HepG2 (cell line): Measurements from ENCODE around the gene SMAD3. TPM values are rescaled to one million over a fixed set of nuclear protein-coding genes. Genes with fewer than 3 reads are reported as not detected.

Experiments used
- ARID5B ChIP-seq: IDR thresholded peaks from 2 replicates; pipeline ENCODE4 v1.4.0; 2020; ENCODE audit warnings: mild to moderate bottlenecking, missing genetic modification reagents
- CBX1 ChIP-seq: IDR thresholded peaks from one replicate; pipeline ENCODE4 v1.6.1; 2016; ENCODE audit warnings: antibody characterized with exemption, low read depth
- CEBPB ChIP-seq: IDR thresholded peaks from 2 replicates; pipeline ENCODE4 v1.6.1; 2011; ENCODE audit warnings: low read depth, low read length, improper control_type of control experiment, borderline replicate concordance
- EP300 ChIP-seq, 3 experiments: sonication (generic) in 1 of 3; formaldehyde crosslinking in 1 of 3; IDR thresholded peaks; 2 replicates each; pipeline versions ENCODE4 v1.5.1 to v1.6.1; 2011 to 2020; ENCODE audit warnings: low read depth in 2 of 3, low read length in 2 of 3, borderline replicate concordance in 1 of 3, improper control_type of control experiment in 1 of 3, mild to moderate bottlenecking in 1 of 3, missing genetic modification reagents in 1 of 3, moderate library complexity in 1 of 3
- FOXP1 ChIP-seq, 2 experiments: fragments of 450-650 bp in 1 of 2; IDR thresholded peaks; 2 replicates each; pipeline ENCODE4 v1.6.1; 2017 to 2018; ENCODE audit warnings: antibody characterized with exemption in 1 of 2
- HIVEP1 ChIP-seq: sonication (generic); formaldehyde crosslinking; IDR thresholded peaks from 2 replicates; pipeline ENCODE4 v1.4.0; 2020; ENCODE audit warnings: mild to moderate bottlenecking, missing genetic modification reagents
- HOMEZ ChIP-seq: IDR thresholded peaks from 2 replicates; pipeline ENCODE4 v1.6.1; 2016; ENCODE audit warnings: low read depth
- KDM4B ChIP-seq: sonication (generic); formaldehyde crosslinking; IDR thresholded peaks from 2 replicates; pipeline ENCODE4 v1.4.0; 2020; ENCODE audit warnings: missing genetic modification reagents
- KLF16 ChIP-seq, 2 experiments: sonication (generic) in 1 of 2; formaldehyde crosslinking in 1 of 2; IDR thresholded peaks; 2 replicates each; pipeline versions ENCODE4 v1.6.1 to v1.8.0; 2016 to 2023; ENCODE audit warnings: missing genetic modification reagents in 2 of 2, missing compliant biosample characterization in 1 of 2
- MAFK ChIP-seq, 2 experiments: IDR thresholded peaks in 1 of 2; conservative IDR thresholded peaks in 1 of 2; 2 replicates each; pipeline ENCODE4 v1.6.1; 2011; ENCODE audit warnings: improper control_type of control experiment in 2 of 2, low read length in 2 of 2
- MBNL3 ChIP-seq: fragments of 250-450 bp; sonication (Bioruptor Pico); conservative IDR thresholded peaks from 2 replicates; pipeline ENCODE4 v1.8.0; 2022; ENCODE audit warnings: mild to moderate bottlenecking, inconsistent platforms
- REPIN1 ChIP-seq: sonication (generic); formaldehyde crosslinking; IDR thresholded peaks from 2 replicates; pipeline ENCODE4 v1.8.0; 2022; ENCODE audit warnings: missing genetic modification reagents, low read depth, mild to moderate bottlenecking, borderline replicate concordance
- RFX5 ChIP-seq: IDR thresholded peaks from 2 replicates; pipeline ENCODE4 v1.6.1; 2011; ENCODE audit warnings: low read depth, low read length, improper control_type of control experiment
- TARDBP ChIP-seq: sonication (generic); formaldehyde crosslinking; IDR thresholded peaks from 2 replicates; pipeline ENCODE4 v1.8.0; 2022; ENCODE audit warnings: mild to moderate bottlenecking, missing genetic modification reagents
- XBP1 ChIP-seq: sonication (generic); formaldehyde crosslinking; IDR thresholded peaks from 2 replicates; pipeline ENCODE4 v1.5.0; 2020; ENCODE audit warnings: missing genetic modification reagents
- ZFYVE20 ChIP-seq: sonication (generic); formaldehyde crosslinking; IDR thresholded peaks from 2 replicates; pipeline ENCODE4 v1.8.0; 2023; ENCODE audit warnings: low read depth, mild to moderate bottlenecking, moderate library complexity, missing genetic modification reagents, borderline replicate concordance
- ZNF124 ChIP-seq: sonication (generic); formaldehyde crosslinking; IDR thresholded peaks from 2 replicates; pipeline ENCODE4 v1.4.0; 2020; ENCODE audit warnings: missing genetic modification reagents
- ZNF17 ChIP-seq: sonication (generic); formaldehyde crosslinking; IDR thresholded peaks from 2 replicates; pipeline ENCODE4 v1.5.0; 2020; ENCODE audit warnings: mild to moderate bottlenecking, missing genetic modification reagents
- ZNF3 ChIP-seq: IDR thresholded peaks from 2 replicates; pipeline ENCODE4 v1.7.0; 2017; ENCODE audit warnings: inconsistent platforms
- ZNF672 ChIP-seq: sonication (generic); formaldehyde crosslinking; IDR thresholded peaks from 2 replicates; pipeline ENCODE4 v1.8.1; 2022; ENCODE audit warnings: missing genetic modification reagents
- ZNF781 ChIP-seq: sonication (generic); formaldehyde crosslinking; IDR thresholded peaks from 2 replicates; pipeline ENCODE4 v1.5.1; 2020; ENCODE audit warnings: borderline replicate concordance, mild to moderate bottlenecking, missing genetic modification reagents; ENCODE audit errors: not compliant biosample characterization
- polyA plus RNA-seq, 8 experiments: library from polyadenylated mRNA; depleted of rRNA in 3 of 8; stranded (reverse) in 7 of 8; unstranded in 1 of 8; fragments of >200 nt; fragmentation: Illumina TruSeq in 4 of 8; extraction: Trizol in 4 of 8; gene quantifications; 2 replicates each; pipeline versions ENCODE4 v1.2.1 to v1.2.3, GENCODE V29; 2011 to 2016; ENCODE audit warnings: low read depth in 4 of 8, missing spikeins in 1 of 8, mixed read lengths in 1 of 8; ENCODE audit not compliant: insufficient read depth in 1 of 8
- total RNA-seq, 5 experiments: library from RNA; depleted of rRNA; stranded (reverse); fragments of >200 nt; fragmentation: Illumina TruSeq; extraction: Trizol; gene quantifications; 2 replicates each; pipeline ENCODE4 v1.2.3, GENCODE V29; 2016; ENCODE audit warnings: low read depth in 1 of 5
- TF ChIP-seq, protein P1 (sequence below): sonication (generic); formaldehyde crosslinking; IDR thresholded peaks from 2 replicates; pipeline ENCODE4 v1.4.0; 2020; ENCODE audit warnings: missing genetic modification reagents, borderline replicate concordance
- TF ChIP-seq, protein P2 (sequence below): sonication (generic); IDR thresholded peaks from 2 replicates; pipeline ENCODE4 v1.6.1; 2016; ENCODE audit warnings: low read depth, borderline replicate concordance

Gene SMAD3
- total and polyA plus RNA-seq, 2 of the 13 experiments (the other 11 are each of a cell fraction or from before 2014, with no cell fraction given), result 8.6 to 56.3 TPM

DNA sequence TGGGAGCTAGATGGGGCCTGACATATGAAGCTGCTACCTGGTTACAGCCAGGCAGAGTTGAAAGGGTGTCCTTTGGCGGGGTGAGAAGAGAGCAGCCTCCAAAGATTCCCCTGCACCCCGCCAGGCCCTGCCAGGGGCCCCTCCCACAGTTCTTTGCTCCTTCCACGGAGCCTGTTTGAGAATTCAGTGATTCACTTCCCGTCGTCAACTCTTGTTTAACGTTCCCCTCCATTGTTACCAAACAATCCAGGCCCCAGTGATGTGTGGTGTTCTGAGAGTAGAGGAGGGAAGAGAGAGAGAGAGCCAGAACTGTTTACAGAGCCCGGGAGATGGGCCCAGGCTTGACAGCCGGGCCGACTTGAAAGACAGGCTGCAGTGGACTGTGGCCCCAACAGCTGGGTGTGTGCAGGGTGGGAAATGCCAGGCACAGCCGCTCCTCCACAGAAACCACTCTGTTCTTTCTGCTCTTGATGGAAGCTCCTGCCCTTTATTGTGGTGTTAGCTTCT is 81.5 kb downstream of the SMAD3 start (continued):
- TF ChIP-seq ARID5B (CRISPR knock-in tag) (peak; percentile 95), MAFK (conservative IDR thresholded peaks at IDR 0.05 in 1 of 2, IDR thresholded peaks at IDR 0.05 in 1 of 2; ENCODE audit: low read length in 2 of 2) (no peak), KLF16 (CRISPR knock-in tag; IDR thresholded peaks at IDR 0.05) (peak in 1 of 2 experiments; percentile 61; a peak in 1 of 4 replicates), HOMEZ (CRISPR knock-in tag) (peak; percentile 83), FOXP1 (IDR thresholded peaks at IDR 0.05) (no peak), FOXP1 (CRISPR knock-in tag; IDR thresholded peaks at IDR 0.05) (peak; percentile 94), XBP1 (no peak), KDM4B (0 out of 2 replicates have a peak, but pooled peaks have one; percentile 58), ZNF3 (CRISPR knock-in tag) (no peak), EP300 (IDR thresholded peaks at IDR 0.05; ENCODE audit: low read depth in 2 of 2, low read length in 2 of 2) (peak; percentile 37 to 88; a peak in 3 of 4 replicates), EP300 (CRISPR knock-in tag; IDR thresholded peaks at IDR 0.05; ENCODE audit: borderline replicate concordance) (peak; percentile 84), HIVEP1 (CRISPR knock-in tag) (peak; percentile 71; the same call in 1 of the 2 replicates), ZNF124 (0 out of 2 replicates have a peak, but pooled peaks have one; percentile 57), ZNF781 (CRISPR knock-in tag) (no peak), REPIN1 (CRISPR knock-in tag) (0 out of 2 replicates have a peak, but pooled peaks have one; percentile 35), RFX5 (no peak), CEBPB (no peak), TARDBP (CRISPR knock-in tag) (peak; percentile 83), ZNF17 (CRISPR knock-in tag) (no peak), ZNF672 (CRISPR knock-in tag) (no peak), CBX1 (no peak), MBNL3 (CRISPR knock-in tag) (no peak), ZFYVE20 (CRISPR knock-in tag) (no peak)
- TF ChIP-seq, protein P1, sequence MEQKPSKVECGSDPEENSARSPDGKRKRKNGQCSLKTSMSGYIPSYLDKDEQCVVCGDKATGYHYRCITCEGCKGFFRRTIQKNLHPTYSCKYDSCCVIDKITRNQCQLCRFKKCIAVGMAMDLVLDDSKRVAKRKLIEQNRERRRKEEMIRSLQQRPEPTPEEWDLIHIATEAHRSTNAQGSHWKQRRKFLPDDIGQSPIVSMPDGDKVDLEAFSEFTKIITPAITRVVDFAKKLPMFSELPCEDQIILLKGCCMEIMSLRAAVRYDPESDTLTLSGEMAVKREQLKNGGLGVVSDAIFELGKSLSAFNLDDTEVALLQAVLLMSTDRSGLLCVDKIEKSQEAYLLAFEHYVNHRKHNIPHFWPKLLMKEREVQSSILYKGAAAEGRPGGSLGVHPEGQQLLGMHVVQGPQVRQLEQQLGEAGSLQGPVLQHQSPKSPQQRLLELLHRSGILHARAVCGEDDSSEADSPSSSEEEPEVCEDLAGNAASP (CRISPR knock-in tag), result peak; percentile 61; the same call in 1 of the 2 replicates
- TF ChIP-seq, protein P2, sequence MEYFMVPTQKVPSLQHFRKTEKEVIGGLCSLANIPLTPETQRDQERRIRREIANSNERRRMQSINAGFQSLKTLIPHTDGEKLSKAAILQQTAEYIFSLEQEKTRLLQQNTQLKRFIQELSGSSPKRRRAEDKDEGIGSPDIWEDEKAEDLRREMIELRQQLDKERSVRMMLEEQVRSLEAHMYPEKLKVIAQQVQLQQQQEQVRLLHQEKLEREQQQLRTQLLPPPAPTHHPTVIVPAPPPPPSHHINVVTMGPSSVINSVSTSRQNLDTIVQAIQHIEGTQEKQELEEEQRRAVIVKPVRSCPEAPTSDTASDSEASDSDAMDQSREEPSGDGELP, result peak; percentile 99
